Keratinocyte (primary cell): ENCODE results near the gene ABLIM1. TPM values are rescaled to one million over a fixed set of nuclear protein-coding genes. Genes with fewer than 3 reads are reported as not detected.

Source experiments
- DNase-seq: peaks from one replicate; pipeline ENCODE4 v3.0.0-alpha.2; 2011; ENCODE audit warnings: low read depth, missing footprints, low spot score
- FAIRE-seq: peaks from 2 replicates; lab custom pipeline; 2011; peaks lifted over from hg19 to GRCh38; lab: Jason Lieb, UNC
- H2AFZ ChIP-seq: 2 replicates; pipeline ENCODE4 v1.6.0; 2012; ENCODE audit warnings: low read length, control low read depth, inconsistent platforms; ENCODE audit not compliant: control insufficient read depth
- H3K27ac ChIP-seq: 2 replicates; pipeline ENCODE4 v1.5.1; 2011; ENCODE audit warnings: low read length; ENCODE audit not compliant: control insufficient read depth, insufficient read depth
- H3K27me3 ChIP-seq: 3 replicates; pipeline ENCODE4 v1.6.0; 2011; ENCODE audit warnings: low read length; ENCODE audit not compliant: control insufficient read depth, insufficient read depth; ENCODE audit errors: extremely low read depth
- H3K36me3 ChIP-seq, 2 experiments: 2 replicates in 1 of 2; 3 replicates in 1 of 2; pipeline ENCODE4 v1.5.1; 2011; ENCODE audit warnings: low read length in 2 of 2, mild to moderate bottlenecking in 1 of 2; ENCODE audit not compliant: control insufficient read depth in 2 of 2, insufficient read depth in 2 of 2; ENCODE audit errors: extremely low read depth in 1 of 2
- H3K4me1 ChIP-seq: 3 replicates; pipeline ENCODE4 v1.5.1; 2011; ENCODE audit warnings: low read length; ENCODE audit not compliant: control insufficient read depth, insufficient read depth; ENCODE audit errors: extremely low read depth
- H3K4me2 ChIP-seq: 3 replicates; pipeline ENCODE4 v1.6.0; 2011; ENCODE audit warnings: low read depth, low read length; ENCODE audit not compliant: control insufficient read depth, insufficient read depth; ENCODE audit errors: extremely low read depth
- H3K4me3 ChIP-seq, 3 experiments: fragments of 200-600 bp in 1 of 3; sonication (generic) in 1 of 3; 2 replicates in 2 of 3; 3 replicates in 1 of 3; pipeline ENCODE4 v1.5.1; 2011 to 2016; ENCODE audit warnings: low read length in 3 of 3, mild to moderate bottlenecking in 3 of 3, control low read depth in 2 of 3, inconsistent platforms in 1 of 3, low read depth in 1 of 3, mixed read lengths in 1 of 3, mixed run types in 1 of 3, moderate library complexity in 1 of 3; ENCODE audit not compliant: control insufficient read depth in 2 of 3, insufficient read depth in 2 of 3; ENCODE audit errors: extremely low read depth in 1 of 3
- H3K79me2 ChIP-seq: 2 replicates; pipeline ENCODE4 v1.6.0; 2012; ENCODE audit warnings: low read length; ENCODE audit not compliant: control insufficient read depth, insufficient read depth
- H3K9ac ChIP-seq: 3 replicates; pipeline ENCODE4 v1.6.0; 2011; ENCODE audit warnings: low read length; ENCODE audit not compliant: control insufficient read depth, insufficient read depth; ENCODE audit errors: extremely low read depth
- H3K9me1 ChIP-seq: 3 replicates; pipeline ENCODE4 v1.6.0; 2011; ENCODE audit warnings: low read length; ENCODE audit not compliant: control insufficient read depth, insufficient read depth; ENCODE audit errors: extremely low read depth
- H3K9me3 ChIP-seq: 2 replicates; pipeline ENCODE4 v1.5.1; 2012; ENCODE audit warnings: low read depth, low read length; ENCODE audit not compliant: control insufficient read depth
- H4K20me1 ChIP-seq: 3 replicates; pipeline ENCODE4 v1.6.0; 2011; ENCODE audit warnings: low read length; ENCODE audit not compliant: control insufficient read depth, insufficient read depth; ENCODE audit errors: extremely low read depth
- CTCF ChIP-seq, 3 experiments: IDR thresholded peaks in 1 of 3; conservative IDR thresholded peaks in 1 of 3; optimal IDR thresholded peaks in 1 of 3; 2 replicates in 2 of 3; 3 replicates in 1 of 3; pipeline versions ENCODE3 to v1.5.1; 2011; ENCODE audit warnings: low read length in 3 of 3, mild to moderate bottlenecking in 3 of 3, moderate library complexity in 2 of 3, control low read depth in 1 of 3, inconsistent platforms in 1 of 3; ENCODE audit not compliant: insufficient read depth in 2 of 3; ENCODE audit errors: extremely low read depth in 1 of 3
- EZH2 ChIP-seq: IDR thresholded peaks from one replicate; pipeline ENCODE4 v1.6.1; 2012; ENCODE audit warnings: inconsistent platforms, mild to moderate bottlenecking, low read length, moderate library complexity
- dilution Hi-C: fragments of 300-500 bp; cut with MboI; formaldehyde crosslinking; loops from one replicate; pipeline ENCODE4 v1.7.0; 2020; ENCODE audit warnings: low sequenced_read_pairs; ENCODE audit not compliant: extremely low pct_ligation_motif_present
- polyA plus RNA-seq, 5 experiments: library from polyadenylated mRNA; depleted of rRNA in 3 of 5; stranded (reverse) in 3 of 5; stranded (forward) in 1 of 5; unstranded in 1 of 5; fragments of >200 nt; gene quantifications; 1 replicate in 1 of 5; 2 replicates in 3 of 5; 3 replicates in 1 of 5; pipeline versions ENCODE4 v1.2.1 to v1.2.3, GENCODE V29; 2011 to 2012; ENCODE audit warnings: missing spikeins in 2 of 5, low read depth in 1 of 5, low replicate concordance in 1 of 5

The ABLIM1 gene
- polyA plus RNA-seq, 1 donor (not counting 4 experiments of a cell fraction or from before 2014, with no cell fraction given), result 55.2 TPM

- dilution Hi-C loops, result no loop called here
- peaks cover 30% of the 10 kb centered on the region for H3K79me2 ChIP-seq
Measured at GRCh38 chr10:114525368-114525949, 132.6 kb downstream of the ABLIM1 start.

GRCh38 chr10:114523876-114524275 lies 134.2 kb downstream of the ABLIM1 start:
- no peak for DNase-seq
- H3K79me2 ChIP-seq, result peaks cover 30% of the 10 kb centered on the region
- no peak overlapping the region for H3K4me2 ChIP-seq

More at GRCh38 chr10:114525368-114525949, 132.6 kb downstream of the ABLIM1 start:
- Histone ChIP-seq H3K4me1 (peaks cover 16% of the 10 kb centered on the region), H4K20me1 (no peaks in the 10 kb centered on the region), H2AFZ (no peak overlapping the region), H3K27ac (peak overlapping the region; percentile 96), H3K9me1 (no peaks in the 10 kb centered on the region), H3K9me3 (no peaks in the 10 kb centered on the region), H3K4me3 (peak overlapping the region; percentile 58 to 97 (median 86)), H3K36me3 (peaks cover 0 to 1% of the 10 kb centered on the region in 2 experiments), H3K9ac (peak overlapping the region; percentile 94), H3K27me3 (no peaks in the 10 kb centered on the region), H3K4me2 (peak overlapping the region; percentile 99)
- DNase-seq (no peak), FAIRE-seq (peak; percentile 56)
- TF ChIP-seq EZH2, result no peak
- no peak for TF ChIP-seq CTCF (optimal IDR thresholded peaks at IDR 0.05 in 1 of 3, IDR thresholded peaks at IDR 0.05 in 1 of 3, conservative IDR thresholded peaks at IDR 0.05 in 1 of 3; ENCODE audit: extremely low read depth in 1 of 3, insufficient read depth in 2 of 3, low read length in 3 of 3)

More at GRCh38 chr10:114523876-114524275, 134.2 kb downstream of the ABLIM1 start:
- no peaks in the 10 kb centered on the region for H4K20me1 ChIP-seq
- peaks cover 32% of the 10 kb centered on the region for H3K4me1 ChIP-seq
- dilution Hi-C loops, result no loop called here
- no peak overlapping the region for H3K9ac ChIP-seq
- no peak overlapping the region for H3K27ac ChIP-seq
- TF ChIP-seq EZH2 (no peak), CTCF (optimal IDR thresholded peaks at IDR 0.05 in 1 of 3, IDR thresholded peaks at IDR 0.05 in 1 of 3, conservative IDR thresholded peaks at IDR 0.05 in 1 of 3; ENCODE audit: extremely low read depth in 1 of 3, insufficient read depth in 2 of 3, low read length in 3 of 3) (no peak)
- no peaks in the 10 kb centered on the region for H3K9me3 ChIP-seq
- H3K36me3 ChIP-seq, result peaks cover 0 to 1% of the 10 kb centered on the region in 2 experiments
- H3K27me3 ChIP-seq, result no peaks in the 10 kb centered on the region
- no peak for FAIRE-seq
- no peaks in the 10 kb centered on the region for H3K9me1 ChIP-seq
- H3K4me3 ChIP-seq, result no peak overlapping the region
- H2AFZ ChIP-seq, result no peak overlapping the region
